DND-41 (cell line): Measurements from ENCODE around the gene CYP19A1.

Experiments used
- CTCF ChIP-seq: IDR thresholded peaks from 2 replicates; pipeline ENCODE4 v1.5.1; 2012; ENCODE audit warnings: borderline replicate concordance, low read length, moderate library complexity, mild to moderate bottlenecking; ENCODE audit not compliant: poor library complexity, severe bottlenecking; ENCODE audit errors: extremely low read depth
- EZH2 ChIP-seq: IDR thresholded peaks from 3 replicates; pipeline ENCODE4 v1.6.1; 2012; ENCODE audit warnings: borderline replicate concordance, low read depth, mild to moderate bottlenecking, moderate library complexity, low read length, inconsistent platforms; ENCODE audit not compliant: severe bottlenecking

- no peak for TF ChIP-seq CTCF
- no peak for TF ChIP-seq EZH2
Observed at GRCh38 chr15:51310064-51310463, 28.3 kb downstream of the CYP19A1 start.
